ENCODE results near the gene SH3RF2. TPM values are rescaled to one million over a fixed set of nuclear protein-coding genes. Genes with fewer than 3 reads are reported as not detected.

SH3RF2 gene
- total and polyA plus RNA-seq, 2 donors (not counting 1 experiment from before 2014, with no cell fraction given), result 0.03 TPM; not detected in 1

GRCh38 chr5:146088098-146088497, 151.7 kb downstream of the SH3RF2 start:
- no peaks in the 10 kb centered on the region for H3K9me3 Mint-ChIP-seq (ENCODE audit: insufficient read depth)
- ATAC-seq (ENCODE audit: low read depth) (no peak), DNase-seq (no peak)
- no peaks in the 10 kb centered on the region for H3K9me3 ChIP-seq (ENCODE audit: control extremely low read depth in 1 of 3, control insufficient read depth in 2 of 3, insufficient read depth in 1 of 3, low read length in 2 of 3)
- no peaks in the 10 kb centered on the region for H3K27me3 Mint-ChIP-seq
- intact Hi-C loops (cut with micrococcal nuclease), result no loop called here
- no peak overlapping the region for H3K27ac Mint-ChIP-seq
- no peak overlapping the region for H2AFZ ChIP-seq (ENCODE audit: insufficient read depth, low read depth, low read length, poor library complexity, severe bottlenecking)
- TF ChIP-seq EZH2 (IDR thresholded peaks at IDR 0.05; ENCODE audit: borderline replicate concordance, insufficient read depth, low read depth, low read length, poor library complexity, severe bottlenecking) (no peak), CTCF (IDR thresholded peaks at IDR 0.05) (no peak)
- no peaks in the 10 kb centered on the region for H4K20me1 ChIP-seq (ENCODE audit: control insufficient read depth, insufficient read depth, low read length, poor library complexity, severe bottlenecking)
- ChIA-PET CTCF (no interaction called here), POLR2A (no interaction called here)
- H3K79me2 ChIP-seq (ENCODE audit: control insufficient read depth, insufficient read depth, low read length), result no peaks in the 10 kb centered on the region
- no peak overlapping the region for H3K27ac ChIP-seq (ENCODE audit: low read length in 2 of 2)
- H3K9ac ChIP-seq (ENCODE audit: low read length), result no peak overlapping the region
- no peaks in the 10 kb centered on the region for H3K36me3 ChIP-seq (replicated peaks in 1 of 2; ENCODE audit: control extremely low read depth in 1 of 2, control insufficient read depth in 1 of 2, extremely low read depth in 1 of 2, insufficient read depth in 2 of 2, low read length in 1 of 2)
- no peak overlapping the region for H3K4me3 ChIP-seq (ENCODE audit: control extremely low read depth in 1 of 5, extremely low read depth in 1 of 5, insufficient read depth in 1 of 5, low read depth in 2 of 5, low read length in 4 of 5)
- WGBS (ENCODE audit: insufficient coverage), result 100% methylated on average over 1 of the region's 3 CpGs
- no peak overlapping the region for H3K4me2 ChIP-seq (replicated peaks; ENCODE audit: low read depth, low read length, poor library complexity, severe bottlenecking)
- H3K4me3 Mint-ChIP-seq, result no peak overlapping the region
- H3K4me1 Mint-ChIP-seq, result no peaks in the 10 kb centered on the region
- H3K4me1 ChIP-seq (ENCODE audit: control insufficient read depth in 2 of 2, insufficient read depth in 2 of 2, low read length in 2 of 2), result no peaks in the 10 kb centered on the region
- H3K27me3 ChIP-seq (replicated peaks in 1 of 4; ENCODE audit: control extremely low read depth in 1 of 4, control insufficient read depth in 3 of 4, insufficient read depth in 4 of 4, low read length in 3 of 4), result no peaks in the 10 kb centered on the region

- ChIA-PET CTCF (interaction anchor here (0.6 kb wide), 1 partner anchor 13 kb away, joined by 3 read pairs; no protein-coding TSS in a partner anchor), POLR2A (no interaction called here)
- intact Hi-C loops (cut with micrococcal nuclease), result no loop called here
- H4K20me1 ChIP-seq (ENCODE audit: control insufficient read depth, insufficient read depth, low read length, poor library complexity, severe bottlenecking), result no peaks in the 10 kb centered on the region
- H3K4me2 ChIP-seq (replicated peaks; ENCODE audit: low read depth, low read length, poor library complexity, severe bottlenecking), result no peak overlapping the region
- Mint-ChIP-seq H3K27me3 (no peaks in the 10 kb centered on the region), H3K9me3 (ENCODE audit: insufficient read depth) (no peaks in the 10 kb centered on the region), H3K4me1 (no peaks in the 10 kb centered on the region), H3K4me3 (no peak overlapping the region), H3K27ac (no peak overlapping the region)
- H3K4me3 ChIP-seq (ENCODE audit: control extremely low read depth in 1 of 5, extremely low read depth in 1 of 5, insufficient read depth in 1 of 5, low read depth in 2 of 5, low read length in 4 of 5), result no peak overlapping the region
- no peak overlapping the region for H2AFZ ChIP-seq (ENCODE audit: insufficient read depth, low read depth, low read length, poor library complexity, severe bottlenecking)
- H3K9me3 ChIP-seq (ENCODE audit: control extremely low read depth in 1 of 3, control insufficient read depth in 2 of 3, insufficient read depth in 1 of 3, low read length in 2 of 3), result no peaks in the 10 kb centered on the region
- no peak overlapping the region for H3K27ac ChIP-seq (ENCODE audit: low read length in 2 of 2)
- H3K9ac ChIP-seq (ENCODE audit: low read length), result no peak overlapping the region
- TF ChIP-seq EZH2 (IDR thresholded peaks at IDR 0.05; ENCODE audit: borderline replicate concordance, insufficient read depth, low read depth, low read length, poor library complexity, severe bottlenecking) (no peak), CTCF (IDR thresholded peaks at IDR 0.05) (no peak)
- no peak for ATAC-seq (ENCODE audit: low read depth)
- H3K79me2 ChIP-seq (ENCODE audit: control insufficient read depth, insufficient read depth, low read length), result no peaks in the 10 kb centered on the region
- no peak for DNase-seq
- no peaks in the 10 kb centered on the region for H3K36me3 ChIP-seq (replicated peaks in 1 of 2; ENCODE audit: control extremely low read depth in 1 of 2, control insufficient read depth in 1 of 2, extremely low read depth in 1 of 2, insufficient read depth in 2 of 2, low read length in 1 of 2)
- H3K4me1 ChIP-seq (ENCODE audit: control insufficient read depth in 2 of 2, insufficient read depth in 2 of 2, low read length in 2 of 2), result no peaks in the 10 kb centered on the region
- H3K27me3 ChIP-seq (replicated peaks in 1 of 4; ENCODE audit: control extremely low read depth in 1 of 4, control insufficient read depth in 3 of 4, insufficient read depth in 4 of 4, low read length in 3 of 4), result no peaks in the 10 kb centered on the region
Observed at GRCh38 chr5:146089287-146089686, 152.9 kb downstream of the SH3RF2 start.

Data from B cell (primary cell).